Measurements from ENCODE around the gene BZW2.

Gene BZW2

GRCh38 chr7:16755397-16755796 is 109.4 kb downstream of the BZW2 start:
- DNase-seq: no peak
